HCT116 (cell line): ENCODE measurements around the gene SLC39A5. TPM values are rescaled to one million over a fixed set of nuclear protein-coding genes. Genes with fewer than 3 reads are reported as not detected.

Source experiments
- ATAC-seq: fragments of 200-7000 bp; cut with Tn5 transposase; 2 replicates; pipeline ENCODE4 v1.9.1; 2020; ENCODE audit warnings: mild to moderate bottlenecking, moderate library complexity
- BruUV-seq: library from RNA; stranded (reverse); fragments of 400-500 nt; replicated peaks from 2 replicates; lab custom pipeline; 2021; lab: Mats Ljungman, UMichigan
- CTCF ChIA-PET: fragments of 300-600 bp; sonication (Branson Sonifier 250); formaldehyde crosslinking; loops from one replicate; lab custom pipeline; 2021; ENCODE audit warnings: antibody characterized with exemption; lab: Charles Lee
- POLR2A ChIA-PET: fragments of 300-600, 350-600 bp; sonication (Branson Sonifier 250); formaldehyde crosslinking; loops from one replicate; lab custom pipeline; 2021; ENCODE audit warnings: antibody characterized with exemption; lab: Charles Lee
- RAD21 ChIA-PET, 2 experiments: fragments of 300-600 bp; sonication (Branson Sonifier 250); formaldehyde crosslinking; loops; one replicate each; lab custom pipeline; 2023; ENCODE audit warnings: low total read pairs in 2 of 2; ENCODE audit not compliant: uncharacterized antibody in 2 of 2, unreplicated experiment in 2 of 2, low non-redundant PET in 1 of 2; lab: Charles Lee
- DNase-seq: peaks from one replicate; pipeline ENCODE4 v3.0.0-alpha.2; 2010; ENCODE audit warnings: low read depth, low spot score
- H2AFZ ChIP-seq: fragments of 200-600 bp; shearing (Covaris generic), sonication (generic); 2 replicates; pipeline ENCODE4 v1.6.1; 2017; ENCODE audit warnings: low read depth, mixed run types, mixed read lengths, antibody characterized with exemption, low read length; ENCODE audit not compliant: poor library complexity, severe bottlenecking
- H3K27ac ChIP-seq: 2 replicates; pipeline ENCODE4 v1.5.1; 2012; ENCODE audit warnings: low read depth, low read length
- H3K27me3 ChIP-seq: fragments of 200-600 bp; sonication (generic); 2 replicates; pipeline ENCODE4 v1.6.1; 2016; ENCODE audit warnings: mixed run types, low read length, mixed read lengths; ENCODE audit not compliant: insufficient read depth
- H3K36me3 ChIP-seq, 2 experiments: fragments of 200-500 bp in 1 of 2; fragments of 200-600 bp in 1 of 2; sonication (Bioruptor generic) in 1 of 2; sonication (generic) in 1 of 2; 2 replicates each; pipeline versions ENCODE4 v1.5.1 to v1.6.1; 2014 to 2016; ENCODE audit warnings: low read length in 2 of 2, inconsistent platforms in 1 of 2, mixed read lengths in 1 of 2, mixed run types in 1 of 2; ENCODE audit not compliant: insufficient read depth in 2 of 2, control insufficient read depth in 1 of 2
- H3K4me1 ChIP-seq, 2 experiments: fragments of 200-600 bp in 1 of 2; sonication (generic) in 1 of 2; 2 replicates each; pipeline versions ENCODE4 v1.5.1 to v1.6.1; 2012 to 2017; ENCODE audit warnings: low read length in 2 of 2, inconsistent platforms in 1 of 2, mild to moderate bottlenecking in 1 of 2, mixed read lengths in 1 of 2, mixed run types in 1 of 2, moderate library complexity in 1 of 2; ENCODE audit not compliant: insufficient read depth in 2 of 2, control insufficient read depth in 1 of 2
- H3K4me2 ChIP-seq: fragments of 200-600 bp; sonication (generic); 2 replicates; pipeline ENCODE4 v1.6.1; 2017; ENCODE audit warnings: mixed run types, low read length, mixed read lengths
- H3K4me3 ChIP-seq, 2 experiments: fragments of 200-600 bp in 1 of 2; sonication (generic) in 1 of 2; replicated peaks in 1 of 2; 2 replicates each; pipeline ENCODE4 v1.5.1; 2011 to 2016; ENCODE audit warnings: low read length in 2 of 2, control low read depth in 1 of 2, low read depth in 1 of 2, mild to moderate bottlenecking in 1 of 2, mixed read lengths in 1 of 2, mixed run types in 1 of 2
- H3K79me2 ChIP-seq: fragments of 200-600 bp; sonication (generic); 2 replicates; pipeline ENCODE4 v1.6.1; 2017; ENCODE audit warnings: mild to moderate bottlenecking, mixed run types, low read length, moderate library complexity, mixed read lengths; ENCODE audit not compliant: insufficient read depth
- H3K9ac ChIP-seq: fragments of 200-600 bp; sonication (generic); 2 replicates; pipeline ENCODE4 v1.6.1; 2016; ENCODE audit warnings: low read length, mixed read lengths
- H3K9me2 ChIP-seq: fragments of 200-600 bp; sonication (generic), shearing (Covaris generic); 2 replicates; pipeline ENCODE4 v1.6.1; 2017; ENCODE audit warnings: mixed run types, mild to moderate bottlenecking, moderate library complexity; ENCODE audit not compliant: insufficient read depth
- H3K9me3 ChIP-seq, 2 experiments: fragments of 200-500 bp in 1 of 2; fragments of 200-600 bp in 1 of 2; sonication (Bioruptor generic) in 1 of 2; sonication (generic) in 1 of 2; 2 replicates each; pipeline ENCODE4 v1.6.1; 2014 to 2017; ENCODE audit warnings: low read length in 2 of 2, mixed read lengths in 2 of 2, inconsistent platforms in 1 of 2, low read depth in 1 of 2, mild to moderate bottlenecking in 1 of 2, mixed run types in 1 of 2, moderate library complexity in 1 of 2; ENCODE audit not compliant: control insufficient read depth in 1 of 2, insufficient read depth in 1 of 2
- H4K20me1 ChIP-seq: fragments of 200-600 bp; sonication (generic), shearing (Covaris generic); 2 replicates; pipeline ENCODE4 v1.6.1; 2017; ENCODE audit warnings: mixed run types, mild to moderate bottlenecking, moderate library complexity; ENCODE audit not compliant: insufficient read depth
- ELF1 ChIP-seq: IDR thresholded peaks from 2 replicates; pipeline ENCODE4 v1.6.1; 2012; ENCODE audit warnings: low read depth, borderline replicate concordance
- REST ChIP-seq: IDR thresholded peaks from 2 replicates; pipeline ENCODE4 v1.6.1; 2012; ENCODE audit warnings: low read depth
- TCF7L2 ChIP-seq: IDR thresholded peaks from 2 replicates; pipeline ENCODE4 v1.7.0; 2011; ENCODE audit warnings: borderline replicate concordance, inconsistent platforms; ENCODE audit not compliant: insufficient read depth, insufficient read length; ENCODE audit errors: extremely low read depth
- intact Hi-C: fragments of 100-400 bp; cut with micrococcal nuclease; formaldehyde crosslinking; loops from 2 replicates; pipeline ENCODE4 v1.10.0; 2022
- total RNA-seq: library from RNA; stranded (reverse); gene quantifications from one replicate; pipeline ENCODE4 v1.2.1, GENCODE V29; 2021; ENCODE audit not compliant: unreplicated experiment
- TF ChIP-seq, protein P1 (sequence below), 3 experiments: fragments of 200-600 bp in 1 of 3; sonication (generic) in 1 of 3; IDR thresholded peaks in 2 of 3; conservative IDR thresholded peaks in 1 of 3; 2 replicates each; pipeline ENCODE4 v1.5.1; 2012 to 2017; ENCODE audit warnings: low read depth in 2 of 3, low read length in 2 of 3, antibody characterized with exemption in 1 of 3, borderline replicate concordance in 1 of 3, control low read depth in 1 of 3, mild to moderate bottlenecking in 1 of 3, mixed read lengths in 1 of 3, mixed run types in 1 of 3, moderate library complexity in 1 of 3; ENCODE audit not compliant: insufficient read depth in 1 of 3

Gene SLC39A5
- total RNA-seq, 1 experiment from 2014 or later, result 0.66 TPM

DNA sequence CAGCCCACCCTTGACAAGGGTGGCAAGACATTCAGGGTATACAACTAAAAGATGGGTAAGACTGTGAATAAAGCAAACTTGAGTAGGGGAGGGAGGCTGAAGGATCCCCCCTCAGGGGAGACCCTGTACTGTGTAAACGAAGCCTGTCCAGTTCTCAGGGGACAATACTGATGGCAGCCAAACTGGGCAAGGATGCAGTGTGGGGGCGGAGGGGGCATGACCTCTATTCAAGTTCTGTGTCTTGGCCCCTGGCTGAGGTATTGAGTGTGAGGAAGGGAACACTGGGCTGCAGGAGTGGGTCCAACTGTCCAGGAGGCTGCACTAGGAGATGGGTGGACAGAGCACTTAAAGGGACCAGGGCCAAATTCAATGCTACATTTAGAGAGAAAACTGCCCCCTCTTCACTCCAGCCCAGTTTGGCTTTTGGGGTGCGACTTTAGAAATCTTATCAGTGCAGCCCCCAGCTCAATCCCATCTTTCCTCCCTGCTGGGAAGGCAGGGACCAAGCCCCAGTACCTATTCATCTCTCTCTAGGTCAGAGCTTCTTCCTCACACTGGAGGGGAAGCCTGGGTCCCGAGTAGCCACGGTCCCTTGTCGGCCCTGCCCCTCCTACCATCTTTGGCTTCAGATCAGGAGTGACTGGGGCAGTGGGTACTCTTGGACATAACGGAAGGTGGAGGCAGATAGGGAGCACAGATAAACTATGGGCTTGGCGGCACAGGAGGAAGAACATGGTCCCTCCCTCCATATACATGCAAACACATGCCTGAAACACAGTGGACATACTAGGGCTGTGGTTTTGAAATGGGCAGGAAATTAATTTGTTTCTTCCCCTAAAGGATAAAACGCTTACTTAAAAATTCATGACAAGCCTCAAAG, 11.8 kb downstream of the SLC39A5 start (continued):
- TF ChIP-seq REST (no peak), TCF7L2 (no peak)
- TF ChIP-seq, all 23 proteins: peak for 0

- H4K20me1 ChIP-seq, result no peaks in the 10 kb centered on the region
Observed at GRCh38 chr12:56242986-56243385, 13.1 kb downstream of the SLC39A5 start.

More at GRCh38 chr12:56242986-56243385, 13.1 kb downstream of the SLC39A5 start:
- Histone ChIP-seq H3K9me3 (no peaks in the 10 kb centered on the region), H3K27ac (no peak overlapping the region), H3K9me2 (no peaks in the 10 kb centered on the region), H3K9ac (no peak overlapping the region), H3K79me2 (no peaks in the 10 kb centered on the region), H3K4me1 (no peaks in the 10 kb centered on the region), H3K4me3 (no peak overlapping the region), H3K4me2 (no peak overlapping the region), H3K36me3 (peaks cover 37 to 44% of the 10 kb centered on the region in 2 experiments), H2AFZ (no peak overlapping the region), H3K27me3 (no peaks in the 10 kb centered on the region)
- intact Hi-C loops, result no loop called here
- RAD21 ChIA-PET, result no interaction called here
- TF ChIP-seq, protein P1, sequence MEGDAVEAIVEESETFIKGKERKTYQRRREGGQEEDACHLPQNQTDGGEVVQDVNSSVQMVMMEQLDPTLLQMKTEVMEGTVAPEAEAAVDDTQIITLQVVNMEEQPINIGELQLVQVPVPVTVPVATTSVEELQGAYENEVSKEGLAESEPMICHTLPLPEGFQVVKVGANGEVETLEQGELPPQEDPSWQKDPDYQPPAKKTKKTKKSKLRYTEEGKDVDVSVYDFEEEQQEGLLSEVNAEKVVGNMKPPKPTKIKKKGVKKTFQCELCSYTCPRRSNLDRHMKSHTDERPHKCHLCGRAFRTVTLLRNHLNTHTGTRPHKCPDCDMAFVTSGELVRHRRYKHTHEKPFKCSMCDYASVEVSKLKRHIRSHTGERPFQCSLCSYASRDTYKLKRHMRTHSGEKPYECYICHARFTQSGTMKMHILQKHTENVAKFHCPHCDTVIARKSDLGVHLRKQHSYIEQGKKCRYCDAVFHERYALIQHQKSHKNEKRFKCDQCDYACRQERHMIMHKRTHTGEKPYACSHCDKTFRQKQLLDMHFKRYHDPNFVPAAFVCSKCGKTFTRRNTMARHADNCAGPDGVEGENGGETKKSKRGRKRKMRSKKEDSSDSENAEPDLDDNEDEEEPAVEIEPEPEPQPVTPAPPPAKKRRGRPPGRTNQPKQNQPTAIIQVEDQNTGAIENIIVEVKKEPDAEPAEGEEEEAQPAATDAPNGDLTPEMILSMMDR (IDR thresholded peaks at IDR 0.05 in 2 of 3, conservative IDR thresholded peaks at IDR 0.05 in 1 of 3; ENCODE audit: borderline replicate concordance in 1 of 3, insufficient read depth in 1 of 3, low read depth in 2 of 3, low read length in 2 of 3), result no peak
- TF ChIP-seq ELF1, result no peak
- no TSS peak for BruUV-seq
- DNase-seq, result no peak
- POLR2A ChIA-PET, result no interaction called here
- CTCF ChIA-PET, result no interaction called here
- no peak for ATAC-seq
